22Rv1 (cell line): ENCODE results near the gene NEK11.

Experiments
- ZFX ChIP-seq: fragments of 450-650 bp; IDR thresholded peaks from 2 replicates; pipeline ENCODE4 v1.6.1; 2017; ENCODE audit warnings: antibody characterized with exemption, borderline replicate concordance
- TF ChIP-seq, protein P1 (sequence below): fragments of 450-650 bp; IDR thresholded peaks from 2 replicates; pipeline ENCODE4 v1.5.1; 2017; ENCODE audit warnings: mild to moderate bottlenecking

DNA sequence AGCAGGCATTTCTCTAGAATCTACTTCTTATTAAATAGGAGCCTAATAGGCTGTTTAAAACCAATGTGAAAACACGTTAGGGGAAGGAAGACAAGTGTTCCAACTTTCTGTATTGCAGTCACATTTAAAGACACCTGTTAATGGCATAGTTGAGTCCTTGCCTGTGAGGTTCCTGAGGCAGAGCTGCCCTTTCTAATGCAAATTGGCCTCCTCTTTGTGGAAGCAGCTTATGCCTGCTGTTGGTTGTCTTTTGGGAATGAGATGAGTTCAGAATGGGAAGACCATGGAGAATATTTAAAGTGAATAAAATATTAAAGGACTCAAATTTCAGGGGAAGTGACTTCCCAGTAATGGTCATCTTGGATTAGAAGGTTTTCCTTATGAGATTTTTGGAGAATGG is 51.2 kb downstream of the NEK11 start:
- TF ChIP-seq, protein P1, sequence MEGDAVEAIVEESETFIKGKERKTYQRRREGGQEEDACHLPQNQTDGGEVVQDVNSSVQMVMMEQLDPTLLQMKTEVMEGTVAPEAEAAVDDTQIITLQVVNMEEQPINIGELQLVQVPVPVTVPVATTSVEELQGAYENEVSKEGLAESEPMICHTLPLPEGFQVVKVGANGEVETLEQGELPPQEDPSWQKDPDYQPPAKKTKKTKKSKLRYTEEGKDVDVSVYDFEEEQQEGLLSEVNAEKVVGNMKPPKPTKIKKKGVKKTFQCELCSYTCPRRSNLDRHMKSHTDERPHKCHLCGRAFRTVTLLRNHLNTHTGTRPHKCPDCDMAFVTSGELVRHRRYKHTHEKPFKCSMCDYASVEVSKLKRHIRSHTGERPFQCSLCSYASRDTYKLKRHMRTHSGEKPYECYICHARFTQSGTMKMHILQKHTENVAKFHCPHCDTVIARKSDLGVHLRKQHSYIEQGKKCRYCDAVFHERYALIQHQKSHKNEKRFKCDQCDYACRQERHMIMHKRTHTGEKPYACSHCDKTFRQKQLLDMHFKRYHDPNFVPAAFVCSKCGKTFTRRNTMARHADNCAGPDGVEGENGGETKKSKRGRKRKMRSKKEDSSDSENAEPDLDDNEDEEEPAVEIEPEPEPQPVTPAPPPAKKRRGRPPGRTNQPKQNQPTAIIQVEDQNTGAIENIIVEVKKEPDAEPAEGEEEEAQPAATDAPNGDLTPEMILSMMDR: no peak
- no peak for TF ChIP-seq ZFX
